A204.1 (cell line): ENCODE results near the gene WNT11.

Experiments
- FAIRE-seq: peaks from 2 replicates; lab custom pipeline; 2012; peaks lifted over from hg19 to GRCh38; lab: Jason Lieb, UNC

The WNT11 gene

DNA sequence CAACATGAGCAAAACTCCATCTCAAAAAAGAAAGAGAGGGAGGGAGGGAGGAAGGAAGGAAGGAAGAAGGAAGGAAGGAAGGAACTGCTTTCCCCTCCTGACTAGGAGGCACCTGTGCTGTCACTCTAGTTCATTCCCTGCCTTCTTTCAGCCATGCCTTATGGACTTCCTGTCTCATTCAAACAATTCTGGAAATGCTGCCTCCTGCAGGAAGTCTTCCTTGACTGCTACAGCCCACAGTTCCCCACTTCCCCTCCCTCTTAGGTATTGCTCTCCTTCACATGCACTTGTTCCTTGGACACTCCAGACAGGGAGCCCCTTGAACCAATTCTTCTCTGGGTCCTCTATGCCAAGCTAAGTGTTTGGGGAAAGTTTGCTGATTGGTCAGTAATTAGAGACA lies 31.6 kb upstream of the WNT11 start:
- no peak for FAIRE-seq

DNA sequence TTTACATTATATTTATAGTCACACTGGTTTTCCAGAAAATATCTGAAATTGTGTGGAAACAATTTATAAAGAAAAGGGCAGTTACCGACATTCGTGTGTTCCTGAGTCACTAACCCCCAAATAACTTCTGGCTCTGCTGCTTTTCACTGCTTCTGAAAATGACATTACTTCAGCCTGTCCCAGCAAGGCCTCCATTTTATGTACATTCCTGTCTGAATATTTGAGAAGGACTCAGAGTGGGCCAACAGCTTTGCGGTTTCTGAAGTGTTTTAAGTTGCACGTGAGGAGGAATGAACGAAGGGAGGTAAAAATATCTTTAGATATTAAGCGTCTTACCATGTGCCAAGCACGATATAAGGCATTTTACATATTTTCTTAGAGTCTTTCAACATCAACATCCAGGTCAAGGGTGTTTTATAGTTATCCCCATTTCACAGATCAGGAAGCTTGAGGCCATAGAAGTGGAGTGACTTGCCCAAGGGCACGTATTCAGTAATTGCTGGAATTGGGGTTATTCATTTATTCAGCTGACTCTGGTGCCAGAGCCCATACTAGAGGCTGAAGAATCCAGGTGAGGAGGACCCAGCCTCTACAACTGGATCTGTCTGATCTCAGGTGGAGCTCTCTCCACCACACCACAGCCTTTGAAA lies 30.8 kb upstream of the WNT11 start:
- FAIRE-seq = no peak

DNA sequence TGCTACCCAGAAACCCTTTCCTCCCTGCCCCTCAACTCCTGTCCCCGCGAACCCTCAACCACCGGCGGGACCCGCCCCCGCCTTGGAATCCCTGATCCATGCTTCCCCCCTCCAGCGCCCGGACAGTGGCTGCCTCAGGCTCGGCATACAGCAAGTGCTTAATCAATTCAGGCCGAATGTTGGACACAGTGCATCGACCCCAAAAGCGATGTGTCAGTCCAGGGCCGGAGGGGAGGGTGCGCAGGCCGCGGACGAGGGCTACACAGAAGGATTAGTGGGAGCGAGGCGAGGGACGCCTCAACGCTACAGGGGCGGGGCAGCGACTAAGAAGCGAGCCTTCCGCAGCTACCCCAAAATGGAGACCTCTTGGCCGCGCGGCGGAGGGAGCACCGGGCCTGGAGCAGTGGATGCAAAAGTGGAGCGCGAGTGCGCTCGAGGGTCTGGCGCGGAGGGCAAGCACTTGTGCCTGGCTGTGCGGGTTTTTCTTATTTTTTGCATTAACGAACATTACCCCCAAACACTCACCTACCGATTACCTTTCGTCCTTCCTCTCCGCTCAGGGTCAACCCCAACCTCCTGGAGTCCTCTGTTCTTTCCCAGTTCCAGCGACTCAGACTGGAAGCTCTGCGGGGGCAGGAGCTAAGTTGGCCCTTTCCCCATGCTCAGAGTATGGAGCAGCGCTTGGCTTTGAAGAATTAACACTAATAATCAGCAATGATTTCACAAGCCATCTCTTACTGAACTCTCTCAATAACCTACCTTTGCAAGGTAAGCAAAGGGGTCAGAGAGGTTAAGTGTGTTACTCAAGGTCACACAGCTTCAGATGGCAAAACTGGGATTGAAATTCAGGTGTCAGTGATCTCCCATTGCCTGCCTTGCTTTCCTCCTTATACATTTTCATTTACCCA lies 30.0 kb upstream of the WNT11 start:
- FAIRE-seq = no peak

DNA sequence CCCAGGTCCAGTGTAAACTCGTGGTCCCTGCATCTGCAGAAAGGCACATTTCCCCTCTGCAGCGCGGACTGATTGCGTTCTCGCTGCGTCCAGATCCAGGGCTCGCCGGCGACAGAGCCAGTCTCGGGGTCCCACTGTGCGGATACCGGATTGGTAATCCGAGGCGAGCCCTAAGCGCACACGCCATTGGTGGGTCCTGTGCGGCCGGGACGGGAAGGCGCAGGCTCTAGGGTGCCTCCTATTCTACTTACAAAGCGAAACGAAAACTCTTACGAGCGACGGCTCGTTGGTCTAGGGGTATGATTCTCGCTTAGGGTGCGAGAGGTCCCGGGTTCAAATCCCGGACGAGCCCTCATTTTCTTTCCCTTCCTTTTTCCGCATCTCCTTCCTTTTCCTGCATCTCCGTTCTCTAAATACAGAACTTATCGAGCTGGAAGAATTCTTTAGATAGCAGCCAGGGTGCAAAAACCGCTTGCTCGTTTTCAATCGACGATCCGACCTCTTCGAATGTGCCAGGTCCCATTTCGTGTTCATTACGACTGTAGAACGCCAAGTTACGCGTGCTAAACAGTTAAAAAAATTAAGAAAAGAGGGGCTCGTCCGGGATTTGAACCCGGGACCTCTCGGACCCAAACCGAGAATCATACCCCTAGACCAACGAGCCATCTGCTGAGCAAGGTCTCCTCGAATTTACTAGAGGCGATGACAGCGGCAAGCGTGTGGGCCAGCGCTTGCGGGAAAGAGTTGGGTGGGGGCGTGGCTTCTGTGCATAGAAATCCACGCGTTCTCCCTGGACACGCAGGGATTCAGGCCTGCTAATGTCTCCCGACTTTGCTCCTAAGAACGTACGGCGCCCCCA lies 29.2 kb upstream of the WNT11 start:
- no peak for FAIRE-seq

DNA sequence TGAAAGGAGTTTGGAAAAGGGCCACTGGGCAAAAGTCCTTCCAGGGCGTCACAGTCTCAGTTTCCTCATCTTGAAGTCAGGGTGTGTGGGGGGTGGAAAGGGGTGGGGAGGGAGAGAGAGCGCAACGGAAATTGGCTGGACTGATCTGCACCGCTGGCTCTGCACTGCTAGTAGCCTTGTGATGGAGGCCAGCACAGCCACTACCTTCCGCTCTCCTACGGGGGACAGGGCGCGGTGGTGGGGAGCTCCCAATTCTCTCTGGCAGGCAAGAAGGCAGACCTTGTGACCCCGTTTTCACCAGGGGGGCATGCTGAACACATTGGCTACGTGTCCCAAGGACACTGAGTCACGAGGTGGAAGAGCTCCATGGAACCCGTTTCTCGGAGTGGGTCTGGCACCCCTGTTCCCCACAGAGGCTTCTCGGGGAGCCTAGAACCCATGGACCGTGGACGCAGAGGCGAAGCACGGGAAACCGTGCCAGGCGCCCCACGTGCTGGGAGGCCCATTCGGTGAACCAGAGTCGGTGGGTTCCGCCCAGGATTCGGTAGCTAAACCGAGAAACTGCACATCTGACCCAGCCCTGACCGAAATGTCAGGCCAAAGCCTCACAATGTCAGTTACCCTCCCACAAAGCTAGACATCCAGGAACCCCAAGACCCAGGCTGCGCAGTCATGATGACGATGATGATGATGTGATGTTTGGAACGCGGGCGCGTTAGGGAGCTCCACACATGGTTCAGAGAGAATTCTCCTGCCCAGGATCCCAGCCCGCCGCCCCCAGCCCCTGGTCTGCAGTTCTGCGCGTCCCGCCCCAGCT lies 28.3 kb upstream of the WNT11 start:
- FAIRE-seq = no peak

- no peak for FAIRE-seq
Measured at GRCh38 chr11:76234021-76234415, 27.7 kb upstream of the WNT11 start.

DNA sequence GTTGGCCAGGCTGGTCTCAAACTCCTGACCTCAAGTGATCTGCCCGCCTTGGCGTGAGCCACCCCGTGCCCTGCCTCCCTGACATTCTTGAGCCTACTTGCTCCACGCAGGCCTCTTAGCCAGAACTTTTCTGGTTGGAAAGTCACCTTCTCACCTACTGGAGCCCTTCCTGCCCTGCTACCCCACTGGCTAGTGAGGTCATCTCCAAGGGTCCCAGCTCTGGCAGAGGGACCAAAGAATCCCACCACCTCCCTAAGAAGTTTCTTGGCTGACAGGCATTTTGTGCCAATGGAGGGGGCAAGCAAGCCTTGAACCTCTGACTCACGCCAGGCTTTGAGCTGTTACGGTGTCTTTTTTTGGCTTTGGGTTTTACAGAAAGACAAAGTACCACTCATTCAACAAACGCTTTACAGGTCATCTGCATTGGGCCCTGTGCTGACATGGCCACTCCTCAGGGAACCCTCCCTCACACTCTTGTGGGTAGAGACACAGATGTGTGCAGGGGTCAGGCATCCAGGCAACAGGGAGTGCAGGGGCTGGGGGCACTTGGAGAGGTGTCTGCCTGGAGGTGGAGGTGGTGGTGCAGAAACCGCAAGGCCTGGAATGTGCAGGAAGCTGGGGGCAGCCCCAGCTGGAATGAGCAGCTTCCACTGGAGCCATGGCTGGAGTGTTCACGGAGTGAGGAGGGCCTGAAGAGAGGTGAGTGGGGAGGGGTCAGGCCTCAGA lies 27.1 kb upstream of the WNT11 start:
- FAIRE-seq = no peak

DNA sequence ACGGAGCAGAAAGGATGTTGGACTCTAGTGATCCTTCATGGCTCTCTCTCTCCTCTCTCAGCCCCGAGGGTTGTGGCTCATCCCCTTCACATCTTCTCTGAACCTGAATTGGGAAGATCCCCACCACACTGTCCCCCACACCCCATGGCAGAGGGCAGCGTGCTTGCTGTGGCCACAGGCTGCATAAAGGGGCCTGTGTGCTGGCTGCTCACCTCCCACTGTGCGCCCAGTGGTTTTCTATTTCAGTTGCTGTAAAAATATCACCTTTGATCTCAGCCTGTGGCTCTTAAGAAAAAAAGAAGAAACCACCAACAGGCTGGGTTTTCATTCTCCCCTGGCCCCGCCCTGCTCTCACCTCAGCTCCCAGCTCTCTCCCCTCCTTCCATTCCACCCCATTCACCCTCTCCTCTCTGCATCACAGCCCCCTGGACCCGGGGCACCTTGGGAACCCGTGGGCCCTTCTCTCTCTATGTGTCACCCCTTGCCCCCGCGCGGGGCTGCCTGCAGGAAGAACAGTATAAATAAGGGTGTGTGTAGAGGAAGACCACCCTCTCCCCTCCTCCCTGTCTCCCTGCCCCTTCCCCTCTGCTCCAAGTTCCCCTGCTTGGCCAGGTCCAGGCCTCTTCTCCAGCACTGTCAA lies 25.8 kb upstream of the WNT11 start:
- FAIRE-seq = no peak

GRCh38 chr11:76231121-76231738 lies 24.9 kb upstream of the WNT11 start:
- no peak for FAIRE-seq

GRCh38 chr11:76230392-76230791 lies 24.1 kb upstream of the WNT11 start:
- no peak for FAIRE-seq

DNA sequence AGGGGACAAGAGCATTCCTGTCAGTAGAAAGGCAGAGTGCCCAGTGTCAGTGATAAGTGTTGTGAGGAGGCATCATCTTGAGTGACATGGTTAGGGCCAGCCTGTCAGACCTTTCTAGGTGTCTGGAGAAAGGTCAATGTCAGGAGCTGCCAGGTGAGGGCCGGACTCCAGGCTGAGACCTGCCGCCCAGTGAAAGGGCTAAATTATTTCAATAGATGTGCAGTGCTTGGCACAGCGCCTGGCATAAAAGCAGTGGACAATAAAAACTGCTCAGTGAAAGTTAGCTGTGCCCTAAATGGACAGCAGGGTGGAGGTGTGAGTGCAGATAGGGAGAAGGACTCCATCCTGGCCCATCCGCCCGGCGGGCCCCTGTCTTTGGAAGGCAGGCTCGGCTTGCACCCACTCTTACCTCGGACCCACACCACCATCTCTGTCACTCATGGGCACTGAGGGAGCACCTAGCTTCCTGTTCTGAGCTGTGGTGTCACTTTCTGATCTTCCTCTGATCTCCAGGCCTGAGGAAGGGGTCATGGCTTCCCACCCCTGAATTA lies 23.5 kb upstream of the WNT11 start:
- FAIRE-seq = no peak

- FAIRE-seq = no peak
Measured at GRCh38 chr11:76228875-76229149, 22.5 kb upstream of the WNT11 start.

GRCh38 chr11:76228071-76228874 lies 22.0 kb upstream of the WNT11 start:
- FAIRE-seq = no peak

DNA sequence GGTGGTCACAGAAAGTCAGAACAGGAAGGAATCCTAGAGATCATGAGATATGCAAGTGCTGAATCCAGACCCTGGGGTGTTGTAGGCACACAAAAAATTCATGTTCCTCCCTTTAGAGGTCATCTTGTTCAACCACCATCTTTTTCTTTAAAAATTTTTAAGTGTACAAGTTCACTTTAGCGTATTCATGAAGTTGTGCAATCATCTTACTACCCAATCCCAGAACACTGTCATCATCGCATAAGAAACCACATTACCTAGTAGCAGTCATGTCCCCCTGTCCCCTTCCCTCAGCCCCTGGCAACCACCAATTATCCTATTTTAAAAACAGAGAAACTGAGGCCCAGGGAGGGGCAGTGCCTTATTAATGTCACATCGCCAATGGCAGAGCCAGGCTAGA lies 20.3 kb upstream of the WNT11 start:
- FAIRE-seq = no peak

DNA sequence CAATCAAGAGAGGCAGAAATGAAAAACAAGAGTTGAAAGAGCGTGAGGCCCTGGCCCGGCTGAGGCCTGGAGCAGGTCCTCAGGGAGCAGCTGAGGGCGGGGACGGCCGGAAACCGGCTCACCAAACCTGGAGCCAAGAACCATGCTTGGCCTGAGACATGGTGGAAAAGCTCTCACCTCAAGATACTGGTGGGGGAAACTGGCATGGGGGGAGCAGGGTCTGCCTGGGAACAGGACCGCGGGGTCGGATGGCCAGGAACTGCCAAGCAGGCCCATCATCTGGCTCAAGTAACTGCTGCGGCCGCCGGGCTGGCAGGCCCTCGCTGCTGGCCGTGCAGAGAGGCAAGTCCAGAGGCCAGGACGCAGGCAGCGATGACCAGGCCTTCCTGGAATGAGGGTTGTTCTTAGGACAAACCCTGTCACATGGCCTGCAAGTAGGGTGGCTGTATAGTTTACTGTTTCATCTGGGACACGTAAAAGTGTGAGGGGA lies 18.9 kb upstream of the WNT11 start:
- no peak for FAIRE-seq

- FAIRE-seq = no peak
Measured at GRCh38 chr11:76224461-76225121, 18.3 kb upstream of the WNT11 start.

GRCh38 chr11:76221365-76221764 lies 15.1 kb upstream of the WNT11 start:
- FAIRE-seq = no peak

- FAIRE-seq = no peak
Measured at GRCh38 chr11:76219243-76219642, 12.9 kb upstream of the WNT11 start.
